Parathyroid adenoma (tissue), 2 donors: ENCODE results near the gene TCF25.
"Not testable (repeated sequence)": the region's sequence is repeated elsewhere in the genome, so short reads cannot be mapped to it uniquely, and the experiment has no call there.

Source experiments
- H2AFZ ChIP-seq: fragments of 300-600 bp; sonication (generic); one replicate; pipeline ENCODE4 v1.7.0; 2017; ENCODE audit warnings: antibody characterized with exemption, mild to moderate bottlenecking
- H3K27ac ChIP-seq: fragments of 300-600 bp; sonication (generic); one replicate; pipeline ENCODE4 v1.7.0; 2017
- H3K27me3 ChIP-seq: fragments of 300-600 bp; sonication (generic); one replicate; pipeline ENCODE4 v1.7.0; 2017; ENCODE audit warnings: low read length; ENCODE audit not compliant: control insufficient read depth, insufficient read depth
- H3K36me3 ChIP-seq: fragments of 300-600 bp; sonication (generic); one replicate; pipeline ENCODE4 v1.7.0; 2017; ENCODE audit warnings: low read length; ENCODE audit not compliant: control insufficient read depth, insufficient read depth
- H3K4me1 ChIP-seq: fragments of 300-600 bp; sonication (generic); one replicate; pipeline ENCODE4 v1.7.0; 2017; ENCODE audit warnings: control low read depth
- H3K4me2 ChIP-seq: fragments of 300-600 bp; sonication (generic); one replicate; pipeline ENCODE4 v1.7.0; 2017; ENCODE audit warnings: low read length
- H3K4me3 ChIP-seq: fragments of 300-600 bp; sonication (generic); one replicate; pipeline ENCODE4 v1.7.0; 2017; ENCODE audit warnings: low read depth, low read length
- H3K79me2 ChIP-seq: fragments of 300-600 bp; sonication (generic); one replicate; pipeline ENCODE4 v1.7.0; 2017; ENCODE audit warnings: control low read depth
- H3K9ac ChIP-seq: fragments of 300-600 bp; sonication (generic); one replicate; pipeline ENCODE4 v1.7.0; 2017; ENCODE audit warnings: mild to moderate bottlenecking
- H3K9me3 ChIP-seq: fragments of 300-600 bp; sonication (generic); one replicate; pipeline ENCODE4 v1.7.0; 2017; ENCODE audit warnings: low read length; ENCODE audit not compliant: control insufficient read depth
- CTCF ChIP-seq: fragments of 300-600 bp; sonication (generic); IDR thresholded peaks from one replicate; pipeline ENCODE4 v1.7.0; 2017; ENCODE audit warnings: antibody characterized with exemption, mild to moderate bottlenecking
- donor health status: primary hyperparathyroidism.

The TCF25 gene

DNA sequence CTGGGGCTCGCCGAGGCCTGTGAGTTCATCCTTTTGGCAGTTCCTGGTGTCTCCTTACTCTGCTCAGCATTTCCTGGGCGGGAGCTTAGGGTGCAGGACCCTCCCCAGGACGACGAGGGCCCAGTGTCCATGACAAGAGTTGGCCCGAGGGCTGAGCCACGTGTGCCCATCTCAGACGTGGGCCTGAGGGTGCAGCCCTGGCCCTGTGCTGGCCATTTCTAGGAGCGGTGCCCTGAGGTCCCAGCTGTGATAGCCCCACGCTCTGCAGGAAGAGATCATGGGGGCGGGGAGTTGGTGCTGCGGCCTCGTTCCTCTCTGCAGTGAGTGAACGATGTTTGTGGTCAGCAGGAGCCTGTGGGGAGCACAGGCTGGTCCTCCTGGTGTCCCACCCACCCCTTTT lies 39.2 kb downstream of the TCF25 start:
- Histone ChIP-seq H3K9me3 (no peaks in the 10 kb centered on the region), H3K27me3 (no peaks in the 10 kb centered on the region), H3K27ac (no peak overlapping the region), H3K4me3 (no peak overlapping the region), H2AFZ (no peak overlapping the region), H3K4me1 (no peaks in the 10 kb centered on the region), H3K79me2 (no peaks in the 10 kb centered on the region), H3K9ac (no peak overlapping the region), H3K4me2 (no peak overlapping the region), H3K36me3 (no peaks in the 10 kb centered on the region)
- no peak for TF ChIP-seq CTCF

GRCh38 chr16:89913408-89914387 lies 40.3 kb downstream of the TCF25 start:
- Histone ChIP-seq H3K36me3 (no peaks in the 10 kb centered on the region), H3K4me3 (no peak overlapping the region), H3K4me1 (peaks cover 8% of the 10 kb centered on the region), H3K9ac (no peak overlapping the region), H3K79me2 (no peaks in the 10 kb centered on the region), H3K27ac (no peak overlapping the region), H3K9me3 (no peaks in the 10 kb centered on the region), H3K27me3 (no peaks in the 10 kb centered on the region), H2AFZ (no peak overlapping the region), H3K4me2 (no peak overlapping the region)
- no peak for TF ChIP-seq CTCF

- not testable (repeated sequence) for H3K9ac ChIP-seq, H3K9me3 ChIP-seq, H3K36me3 ChIP-seq, H3K4me3 ChIP-seq, H3K4me2 ChIP-seq, H3K27ac ChIP-seq, H3K27me3 ChIP-seq, H3K79me2 ChIP-seq, H3K4me1 ChIP-seq, H2AFZ ChIP-seq
Measured at GRCh38 chr16:89914642-89915285, 41.4 kb downstream of the TCF25 start.

DNA sequence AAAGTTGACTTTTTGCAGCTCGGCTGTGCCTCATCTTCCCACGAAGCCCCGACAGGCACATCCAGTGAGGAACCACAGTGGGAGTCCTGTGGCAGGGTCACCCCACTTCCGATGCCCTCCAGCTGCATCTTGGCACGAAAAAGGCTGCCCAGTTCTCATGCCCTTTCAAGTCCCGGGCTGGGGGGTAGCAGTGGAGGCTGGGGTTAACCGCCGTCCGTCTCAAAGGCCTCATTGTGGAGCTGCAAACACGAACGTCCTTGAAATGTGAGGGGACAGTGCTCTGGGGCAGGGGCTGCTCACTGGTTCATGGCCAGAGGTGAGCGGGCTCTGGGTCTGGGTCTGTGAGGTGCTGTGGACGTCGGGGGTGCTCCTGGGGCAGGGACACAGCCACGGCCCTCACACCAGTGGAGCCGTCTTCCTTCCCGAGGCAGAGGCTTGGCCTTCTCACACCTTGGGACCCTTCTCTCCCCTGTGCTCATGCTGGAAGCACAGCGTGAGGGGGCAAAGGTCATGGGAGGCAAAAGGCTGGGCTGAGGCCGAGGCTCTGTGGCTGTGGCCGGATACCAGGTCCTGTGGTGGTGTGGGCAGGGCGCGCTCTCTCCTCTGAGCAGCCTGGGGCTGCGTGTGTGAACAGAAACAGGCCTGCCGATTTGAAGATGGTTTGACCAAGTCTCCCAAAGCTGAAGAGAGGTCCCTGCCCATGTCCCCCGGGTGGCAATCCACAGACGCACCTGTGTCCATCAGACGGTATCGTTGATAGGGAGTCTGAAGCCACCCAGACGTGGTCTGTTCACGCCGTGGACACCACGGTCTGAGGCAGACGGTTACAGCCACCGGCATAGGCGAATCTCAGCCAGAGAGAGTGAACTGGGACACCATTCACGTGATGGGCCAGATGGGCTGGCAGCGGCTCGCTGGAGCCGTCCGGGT lies 42.2 kb downstream of the TCF25 start:
- no peaks in the 10 kb centered on the region for H3K79me2 ChIP-seq
- H3K36me3 ChIP-seq = no peaks in the 10 kb centered on the region
- TF ChIP-seq CTCF = no peak
- H2AFZ ChIP-seq = no peak overlapping the region
- H3K27ac ChIP-seq = no peak overlapping the region
- no peak overlapping the region for H3K4me2 ChIP-seq
- no peaks in the 10 kb centered on the region for H3K27me3 ChIP-seq
- no peak overlapping the region for H3K9ac ChIP-seq
- H3K4me1 ChIP-seq = peaks cover 8% of the 10 kb centered on the region
- no peak overlapping the region for H3K4me3 ChIP-seq
- H3K9me3 ChIP-seq = no peaks in the 10 kb centered on the region
